Neuron (in vitro differentiated cells): Measurements from ENCODE around the gene ST7.

ENCODE experiments used
- H2AFZ ChIP-seq: one replicate; pipeline ENCODE4 v1.6.1; 2013; ENCODE audit warnings: low read depth, mild to moderate bottlenecking, inconsistent platforms, low read length, moderate library complexity
- H3K27me3 ChIP-seq: one replicate; pipeline ENCODE4 v1.6.1; 2013; ENCODE audit warnings: low read length; ENCODE audit not compliant: insufficient read depth
- H3K36me3 ChIP-seq: one replicate; pipeline ENCODE4 v1.6.1; 2013; ENCODE audit warnings: low read length; ENCODE audit not compliant: insufficient read depth
- H3K4me1 ChIP-seq: one replicate; pipeline ENCODE4 v1.6.1; 2013; ENCODE audit warnings: low read length; ENCODE audit not compliant: insufficient read depth
- H3K4me3 ChIP-seq: 2 replicates; pipeline ENCODE4 v1.5.1; 2013; ENCODE audit warnings: mild to moderate bottlenecking, low read length, moderate library complexity
- H3K9me3 ChIP-seq: one replicate; pipeline ENCODE4 v1.6.1; 2013; ENCODE audit warnings: low read length

The ST7 gene

GRCh38 chr7:117211614-117212013, 258.3 kb downstream of the ST7 start:
- Histone ChIP-seq H2AFZ (no peak overlapping the region), H3K36me3 (peaks cover 22% of the 10 kb centered on the region), H3K27me3 (no peaks in the 10 kb centered on the region), H3K4me3 (no peak overlapping the region), H3K4me1 (no peaks in the 10 kb centered on the region), H3K9me3 (peaks cover 4% of the 10 kb centered on the region)

GRCh38 chr7:117212969-117213877, 259.9 kb downstream of the ST7 start:
- H3K36me3 ChIP-seq: peaks cover 24% of the 10 kb centered on the region
- peaks cover 4% of the 10 kb centered on the region for H3K9me3 ChIP-seq
- no peaks in the 10 kb centered on the region for H3K27me3 ChIP-seq
- no peak overlapping the region for H2AFZ ChIP-seq
- no peak overlapping the region for H3K4me3 ChIP-seq
- H3K4me1 ChIP-seq: no peaks in the 10 kb centered on the region

GRCh38 chr7:117216010-117216409, 262.7 kb downstream of the ST7 start:
- no peaks in the 10 kb centered on the region for H3K4me1 ChIP-seq
- H3K27me3 ChIP-seq: no peaks in the 10 kb centered on the region
- peaks cover 2% of the 10 kb centered on the region for H3K9me3 ChIP-seq
- H3K4me3 ChIP-seq: no peak overlapping the region
- H2AFZ ChIP-seq: no peak overlapping the region
- H3K36me3 ChIP-seq: peaks cover 20% of the 10 kb centered on the region

GRCh38 chr7:117216436-117217069, 263.3 kb downstream of the ST7 start:
- Histone ChIP-seq H3K36me3 (peaks cover 22% of the 10 kb centered on the region), H3K9me3 (peaks cover 2% of the 10 kb centered on the region)

GRCh38 chr7:117217106-117218035, 264.1 kb downstream of the ST7 start:
- peaks cover 2% of the 10 kb centered on the region for H3K9me3 ChIP-seq

More at GRCh38 chr7:117216436-117217069, 263.3 kb downstream of the ST7 start:
- no peaks in the 10 kb centered on the region for H3K4me1 ChIP-seq
- no peak overlapping the region for H3K4me3 ChIP-seq
- H3K27me3 ChIP-seq: no peaks in the 10 kb centered on the region
- H2AFZ ChIP-seq: no peak overlapping the region

GRCh38 chr7:117218700-117219099, 265.4 kb downstream of the ST7 start:
- H3K36me3 ChIP-seq: peaks cover 40% of the 10 kb centered on the region
- no peaks in the 10 kb centered on the region for H3K27me3 ChIP-seq
- no peak overlapping the region for H2AFZ ChIP-seq
- no peaks in the 10 kb centered on the region for H3K4me1 ChIP-seq
- peaks cover 2% of the 10 kb centered on the region for H3K9me3 ChIP-seq
- H3K4me3 ChIP-seq: no peak overlapping the region

More at GRCh38 chr7:117217106-117218035, 264.1 kb downstream of the ST7 start:
- Histone ChIP-seq H3K4me3 (no peak overlapping the region), H3K27me3 (no peaks in the 10 kb centered on the region), H3K4me1 (no peaks in the 10 kb centered on the region), H3K36me3 (peaks cover 28% of the 10 kb centered on the region), H2AFZ (no peak overlapping the region)

GRCh38 chr7:117219485-117219884, 266.2 kb downstream of the ST7 start:
- Histone ChIP-seq H3K4me1 (no peaks in the 10 kb centered on the region), H2AFZ (no peak overlapping the region), H3K9me3 (peaks cover 2% of the 10 kb centered on the region), H3K4me3 (no peak overlapping the region), H3K36me3 (peaks cover 40% of the 10 kb centered on the region), H3K27me3 (no peaks in the 10 kb centered on the region)

GRCh38 chr7:117220836-117221235, 267.5 kb downstream of the ST7 start:
- H2AFZ ChIP-seq: no peak overlapping the region
- no peaks in the 10 kb centered on the region for H3K9me3 ChIP-seq
- peaks cover under 1% of the 10 kb centered on the region for H3K4me1 ChIP-seq
- no peaks in the 10 kb centered on the region for H3K27me3 ChIP-seq
- H3K36me3 ChIP-seq: peaks cover 36% of the 10 kb centered on the region
- H3K4me3 ChIP-seq: no peak overlapping the region

GRCh38 chr7:117225536-117225935, 272.2 kb downstream of the ST7 start:
- no peak overlapping the region for H3K4me3 ChIP-seq
- H3K4me1 ChIP-seq: peaks cover 5% of the 10 kb centered on the region
- H3K27me3 ChIP-seq: no peaks in the 10 kb centered on the region
- H3K36me3 ChIP-seq: peaks cover 37% of the 10 kb centered on the region
- H3K9me3 ChIP-seq: no peaks in the 10 kb centered on the region
- no peak overlapping the region for H2AFZ ChIP-seq

GRCh38 chr7:117227091-117227490, 273.8 kb downstream of the ST7 start:
- no peak overlapping the region for H3K4me3 ChIP-seq
- H2AFZ ChIP-seq: no peak overlapping the region
- H3K36me3 ChIP-seq: peaks cover 27% of the 10 kb centered on the region
- H3K4me1 ChIP-seq: peaks cover 5% of the 10 kb centered on the region
- no peaks in the 10 kb centered on the region for H3K27me3 ChIP-seq
- H3K9me3 ChIP-seq: no peaks in the 10 kb centered on the region

GRCh38 chr7:117229350-117229749, 276.0 kb downstream of the ST7 start:
- peaks cover 5% of the 10 kb centered on the region for H3K4me1 ChIP-seq
- H3K36me3 ChIP-seq: peaks cover 14% of the 10 kb centered on the region
- H3K27me3 ChIP-seq: no peaks in the 10 kb centered on the region
- H3K4me3 ChIP-seq: no peak overlapping the region
- no peaks in the 10 kb centered on the region for H3K9me3 ChIP-seq
- H2AFZ ChIP-seq: no peak overlapping the region

GRCh38 chr7:117230276-117231046, 277.2 kb downstream of the ST7 start:
- peaks cover 5% of the 10 kb centered on the region for H3K4me1 ChIP-seq
- H2AFZ ChIP-seq: no peak overlapping the region
- H3K36me3 ChIP-seq: peaks cover 14% of the 10 kb centered on the region
- no peaks in the 10 kb centered on the region for H3K9me3 ChIP-seq
- no peaks in the 10 kb centered on the region for H3K27me3 ChIP-seq
- no peak overlapping the region for H3K4me3 ChIP-seq
